Peyer's patch (tissue), 4 donors: ENCODE results near the gene RAB27B.

Experiments
- POLR2A ChIP-seq, 2 donors: fragments of 450-650 bp; IDR thresholded peaks; one replicate each; pipeline ENCODE4 v1.5.1; 2017; ENCODE audit warnings: antibody characterized with exemption in 2 of 2, mild to moderate bottlenecking in 2 of 2, moderate library complexity in 2 of 2
- TF ChIP-seq, protein P1 (sequence below), 6 experiments: fragments of 450-650 bp in 4 of 6; fragments of 200-600 bp in 2 of 6; sonication (generic) in 1 of 6; IDR thresholded peaks; one replicate each; pipeline ENCODE4 v1.5.1; 2017 to 2019; ENCODE audit warnings: antibody characterized with exemption in 6 of 6, mild to moderate bottlenecking in 3 of 6, moderate library complexity in 1 of 6

DNA sequence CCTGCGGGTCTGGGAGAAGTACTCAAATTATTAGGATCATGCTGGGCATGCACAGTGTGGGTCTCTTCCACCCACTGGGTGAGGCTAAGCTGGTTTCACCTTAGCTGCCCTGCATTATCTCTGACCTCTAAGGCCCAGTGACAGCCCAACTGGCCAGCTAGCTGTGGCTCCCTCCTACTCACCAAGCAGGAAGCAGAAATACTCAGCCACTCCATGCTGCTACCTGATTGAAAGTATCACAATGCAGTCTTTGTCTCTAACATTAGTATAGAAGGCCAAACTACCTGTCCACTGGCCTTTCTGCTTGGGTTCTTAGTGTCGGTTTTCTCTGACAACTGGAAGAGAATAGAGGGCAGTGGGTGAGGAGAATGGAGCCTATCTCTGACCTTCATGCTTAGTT is 47.3 kb upstream of the RAB27B start:
- TF ChIP-seq, protein P1, sequence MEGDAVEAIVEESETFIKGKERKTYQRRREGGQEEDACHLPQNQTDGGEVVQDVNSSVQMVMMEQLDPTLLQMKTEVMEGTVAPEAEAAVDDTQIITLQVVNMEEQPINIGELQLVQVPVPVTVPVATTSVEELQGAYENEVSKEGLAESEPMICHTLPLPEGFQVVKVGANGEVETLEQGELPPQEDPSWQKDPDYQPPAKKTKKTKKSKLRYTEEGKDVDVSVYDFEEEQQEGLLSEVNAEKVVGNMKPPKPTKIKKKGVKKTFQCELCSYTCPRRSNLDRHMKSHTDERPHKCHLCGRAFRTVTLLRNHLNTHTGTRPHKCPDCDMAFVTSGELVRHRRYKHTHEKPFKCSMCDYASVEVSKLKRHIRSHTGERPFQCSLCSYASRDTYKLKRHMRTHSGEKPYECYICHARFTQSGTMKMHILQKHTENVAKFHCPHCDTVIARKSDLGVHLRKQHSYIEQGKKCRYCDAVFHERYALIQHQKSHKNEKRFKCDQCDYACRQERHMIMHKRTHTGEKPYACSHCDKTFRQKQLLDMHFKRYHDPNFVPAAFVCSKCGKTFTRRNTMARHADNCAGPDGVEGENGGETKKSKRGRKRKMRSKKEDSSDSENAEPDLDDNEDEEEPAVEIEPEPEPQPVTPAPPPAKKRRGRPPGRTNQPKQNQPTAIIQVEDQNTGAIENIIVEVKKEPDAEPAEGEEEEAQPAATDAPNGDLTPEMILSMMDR (IDR thresholded peaks at IDR 0.05), result no peak
- no peak for TF ChIP-seq POLR2A (IDR thresholded peaks at IDR 0.05)
